ENCODE measurements around the gene CST8. TPM values are rescaled to one million over a fixed set of nuclear protein-coding genes. Genes with fewer than 3 reads are reported as not detected.

Gene CST8
- polyA plus RNA-seq, 1 donor (not counting 4 experiments of a cell fraction or from before 2014, with no cell fraction given) = not detected

GRCh38 chr20:23477223-23477622, 13.7 kb upstream of the CST8 start:
- dilution Hi-C loops (cut with MboI; ENCODE audit: extremely low pct_ligation_motif_present, low sequenced_read_pairs) = no loop called here
- no peaks in the 10 kb centered on the region for H3K9me1 ChIP-seq (ENCODE audit: control insufficient read depth, extremely low read depth, insufficient read depth, low read length)
- no peak overlapping the region for H3K4me2 ChIP-seq (ENCODE audit: control insufficient read depth, extremely low read depth, insufficient read depth, low read depth, low read length)
- H3K9ac ChIP-seq (ENCODE audit: control insufficient read depth, extremely low read depth, insufficient read depth, low read length) = no peak overlapping the region
- no peaks in the 10 kb centered on the region for H3K9me3 ChIP-seq (ENCODE audit: control insufficient read depth, low read depth, low read length)
- H3K27me3 ChIP-seq (ENCODE audit: control insufficient read depth, extremely low read depth, insufficient read depth, low read length) = no peaks in the 10 kb centered on the region
- no peaks in the 10 kb centered on the region for H4K20me1 ChIP-seq (ENCODE audit: control insufficient read depth, extremely low read depth, insufficient read depth, low read length)
- no peaks in the 10 kb centered on the region for H3K36me3 ChIP-seq (ENCODE audit: control insufficient read depth in 2 of 2, extremely low read depth in 1 of 2, insufficient read depth in 2 of 2, low read length in 2 of 2)
- H3K4me1 ChIP-seq (ENCODE audit: control insufficient read depth, extremely low read depth, insufficient read depth, low read length) = no peaks in the 10 kb centered on the region
- TF ChIP-seq CTCF (optimal IDR thresholded peaks at IDR 0.05 in 1 of 3, IDR thresholded peaks at IDR 0.05 in 1 of 3, conservative IDR thresholded peaks at IDR 0.05 in 1 of 3; ENCODE audit: extremely low read depth in 1 of 3, insufficient read depth in 2 of 3, low read length in 3 of 3) = no peak
- TF ChIP-seq EZH2 (IDR thresholded peaks at IDR 0.05; ENCODE audit: low read length) = no peak
- no peaks in the 10 kb centered on the region for H3K79me2 ChIP-seq (ENCODE audit: control insufficient read depth, insufficient read depth, low read length)
- H2AFZ ChIP-seq (ENCODE audit: control insufficient read depth, low read length) = no peak overlapping the region
- FAIRE-seq = no peak
- no peak overlapping the region for H3K4me3 ChIP-seq (ENCODE audit: control insufficient read depth in 2 of 3, extremely low read depth in 1 of 3, insufficient read depth in 2 of 3, low read depth in 1 of 3, low read length in 3 of 3)
- DNase-seq (ENCODE audit: low read depth, low spot score) = no peak
- no peak overlapping the region for H3K27ac ChIP-seq (ENCODE audit: control insufficient read depth, insufficient read depth, low read length)

DNA sequence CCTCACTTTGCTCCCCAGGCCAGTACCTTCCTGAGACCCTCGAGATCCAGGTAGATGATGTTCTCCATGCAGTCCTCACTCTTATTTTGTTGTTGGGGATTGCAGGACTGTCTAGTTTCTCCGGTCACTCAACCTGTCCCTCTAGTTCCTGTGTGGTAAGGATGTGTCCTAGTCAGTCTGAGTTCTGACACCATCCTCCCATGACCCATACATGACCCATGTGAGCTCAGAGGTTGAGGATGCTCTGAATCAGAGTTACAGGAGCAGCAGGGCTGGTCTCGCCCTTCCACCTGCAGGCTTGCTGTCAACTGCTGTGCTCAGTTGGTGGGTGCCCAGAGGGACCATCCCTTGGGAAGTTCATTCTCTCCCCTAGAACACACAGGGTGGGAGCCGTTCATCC, 11.9 kb upstream of the CST8 start:
- no peak overlapping the region for H3K4me2 ChIP-seq (ENCODE audit: control insufficient read depth, extremely low read depth, insufficient read depth, low read depth, low read length)
- TF ChIP-seq EZH2 (IDR thresholded peaks at IDR 0.05; ENCODE audit: low read length) (no peak), CTCF (optimal IDR thresholded peaks at IDR 0.05 in 1 of 3, IDR thresholded peaks at IDR 0.05 in 1 of 3, conservative IDR thresholded peaks at IDR 0.05 in 1 of 3; ENCODE audit: extremely low read depth in 1 of 3, insufficient read depth in 2 of 3, low read length in 3 of 3) (no peak)
- no peak overlapping the region for H3K4me3 ChIP-seq (ENCODE audit: control insufficient read depth in 2 of 3, extremely low read depth in 1 of 3, insufficient read depth in 2 of 3, low read depth in 1 of 3, low read length in 3 of 3)
- DNase-seq (ENCODE audit: low read depth, low spot score) (no peak), FAIRE-seq (no peak)
- H3K79me2 ChIP-seq (ENCODE audit: control insufficient read depth, insufficient read depth, low read length) = no peaks in the 10 kb centered on the region
- H3K9me3 ChIP-seq (ENCODE audit: control insufficient read depth, low read depth, low read length) = no peaks in the 10 kb centered on the region
- H3K9me1 ChIP-seq (ENCODE audit: control insufficient read depth, extremely low read depth, insufficient read depth, low read length) = no peaks in the 10 kb centered on the region
- no peaks in the 10 kb centered on the region for H3K27me3 ChIP-seq (ENCODE audit: control insufficient read depth, extremely low read depth, insufficient read depth, low read length)
- no peak overlapping the region for H2AFZ ChIP-seq (ENCODE audit: control insufficient read depth, low read length)
- no peaks in the 10 kb centered on the region for H3K4me1 ChIP-seq (ENCODE audit: control insufficient read depth, extremely low read depth, insufficient read depth, low read length)
- no peaks in the 10 kb centered on the region for H4K20me1 ChIP-seq (ENCODE audit: control insufficient read depth, extremely low read depth, insufficient read depth, low read length)
- H3K27ac ChIP-seq (ENCODE audit: control insufficient read depth, insufficient read depth, low read length) = no peak overlapping the region
- no peaks in the 10 kb centered on the region for H3K36me3 ChIP-seq (ENCODE audit: control insufficient read depth in 2 of 2, extremely low read depth in 1 of 2, insufficient read depth in 2 of 2, low read length in 2 of 2)
- H3K9ac ChIP-seq (ENCODE audit: control insufficient read depth, extremely low read depth, insufficient read depth, low read length) = no peak overlapping the region
- dilution Hi-C loops (cut with MboI; ENCODE audit: extremely low pct_ligation_motif_present, low sequenced_read_pairs) = no loop called here

Measured in keratinocyte (primary cell).